WTC11 (cell line): ENCODE data around the gene ATG2A.

ENCODE experiments used
- CREM ChIP-seq: sonication (generic); formaldehyde crosslinking; IDR thresholded peaks from 2 replicates; pipeline ENCODE4 v1.8.1; 2022; ENCODE audit warnings: mild to moderate bottlenecking, missing genetic modification reagents, moderate library complexity
- GABPB1 ChIP-seq: sonication (generic); formaldehyde crosslinking; IDR thresholded peaks from 2 replicates; pipeline ENCODE4 v1.8.1; 2023; ENCODE audit warnings: mild to moderate bottlenecking, missing genetic modification reagents
- NR3C1 ChIP-seq: sonication (generic); formaldehyde crosslinking; conservative IDR thresholded peaks from 2 replicates; pipeline ENCODE4 v1.8.1; 2023; ENCODE audit warnings: low read depth, mild to moderate bottlenecking, missing genetic modification reagents
- SMAD3 ChIP-seq: sonication (generic); formaldehyde crosslinking; IDR thresholded peaks from 2 replicates; pipeline ENCODE4 v1.8.0; 2022; ENCODE audit warnings: missing genetic modification reagents, mild to moderate bottlenecking, borderline replicate concordance
- SMAD4 ChIP-seq: sonication (generic); formaldehyde crosslinking; IDR thresholded peaks from 2 replicates; pipeline ENCODE4 v1.8.0; 2022; ENCODE audit warnings: mild to moderate bottlenecking, missing genetic modification reagents
- ZNF121 ChIP-seq: sonication (generic); formaldehyde crosslinking; IDR thresholded peaks from 2 replicates; pipeline ENCODE4 v1.8.0; 2023; ENCODE audit warnings: missing genetic modification reagents
- ZNF263 ChIP-seq: sonication (generic); formaldehyde crosslinking; IDR thresholded peaks from 2 replicates; pipeline ENCODE4 v1.8.1; 2022; ENCODE audit warnings: low read depth, mild to moderate bottlenecking, moderate library complexity, missing genetic modification reagents
- TF ChIP-seq, protein P1 (sequence below): fragments of 200-600 bp; IDR thresholded peaks from 2 replicates; pipeline ENCODE4 v1.8.0; 2022; ENCODE audit warnings: antibody characterized with exemption
- TF ChIP-seq, protein P2 (sequence below): sonication (generic); formaldehyde crosslinking; IDR thresholded peaks from 2 replicates; pipeline ENCODE4 v1.8.1; 2023; ENCODE audit warnings: mild to moderate bottlenecking, missing genetic modification reagents, moderate library complexity
- TF ChIP-seq, protein P3 (sequence below): fragments of 250-450 bp; sonication (Bioruptor Pico); IDR thresholded peaks from 2 replicates; pipeline ENCODE4 v1.8.0; 2021; ENCODE audit warnings: mild to moderate bottlenecking

DNA sequence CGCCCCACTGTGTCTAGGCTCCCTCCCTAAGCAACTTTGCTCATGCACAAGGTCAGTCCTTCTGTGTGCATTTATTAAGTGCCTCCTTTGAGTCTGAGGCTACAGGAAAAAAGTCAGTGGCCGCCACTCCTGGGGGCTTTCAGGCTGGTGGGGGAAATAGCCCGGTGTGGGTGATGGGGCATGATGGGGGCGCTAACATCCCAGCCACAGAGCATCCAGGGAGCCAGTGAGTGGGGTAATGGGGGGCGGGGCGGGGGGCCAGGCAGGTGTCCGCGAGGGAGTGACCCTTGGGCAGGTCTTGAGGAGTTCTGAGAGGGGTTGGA lies 28.6 kb downstream of the ATG2A start:
- TF ChIP-seq, protein P1, sequence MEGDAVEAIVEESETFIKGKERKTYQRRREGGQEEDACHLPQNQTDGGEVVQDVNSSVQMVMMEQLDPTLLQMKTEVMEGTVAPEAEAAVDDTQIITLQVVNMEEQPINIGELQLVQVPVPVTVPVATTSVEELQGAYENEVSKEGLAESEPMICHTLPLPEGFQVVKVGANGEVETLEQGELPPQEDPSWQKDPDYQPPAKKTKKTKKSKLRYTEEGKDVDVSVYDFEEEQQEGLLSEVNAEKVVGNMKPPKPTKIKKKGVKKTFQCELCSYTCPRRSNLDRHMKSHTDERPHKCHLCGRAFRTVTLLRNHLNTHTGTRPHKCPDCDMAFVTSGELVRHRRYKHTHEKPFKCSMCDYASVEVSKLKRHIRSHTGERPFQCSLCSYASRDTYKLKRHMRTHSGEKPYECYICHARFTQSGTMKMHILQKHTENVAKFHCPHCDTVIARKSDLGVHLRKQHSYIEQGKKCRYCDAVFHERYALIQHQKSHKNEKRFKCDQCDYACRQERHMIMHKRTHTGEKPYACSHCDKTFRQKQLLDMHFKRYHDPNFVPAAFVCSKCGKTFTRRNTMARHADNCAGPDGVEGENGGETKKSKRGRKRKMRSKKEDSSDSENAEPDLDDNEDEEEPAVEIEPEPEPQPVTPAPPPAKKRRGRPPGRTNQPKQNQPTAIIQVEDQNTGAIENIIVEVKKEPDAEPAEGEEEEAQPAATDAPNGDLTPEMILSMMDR: no peak
- TF ChIP-seq NR3C1 (CRISPR knock-in tag): no peak
- TF ChIP-seq GABPB1 (CRISPR knock-in tag): no peak
- TF ChIP-seq, protein P2, sequence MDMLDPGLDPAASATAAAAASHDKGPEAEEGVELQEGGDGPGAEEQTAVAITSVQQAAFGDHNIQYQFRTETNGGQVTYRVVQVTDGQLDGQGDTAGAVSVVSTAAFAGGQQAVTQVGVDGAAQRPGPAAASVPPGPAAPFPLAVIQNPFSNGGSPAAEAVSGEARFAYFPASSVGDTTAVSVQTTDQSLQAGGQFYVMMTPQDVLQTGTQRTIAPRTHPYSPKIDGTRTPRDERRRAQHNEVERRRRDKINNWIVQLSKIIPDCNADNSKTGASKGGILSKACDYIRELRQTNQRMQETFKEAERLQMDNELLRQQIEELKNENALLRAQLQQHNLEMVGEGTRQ (CRISPR knock-in tag): no peak
- TF ChIP-seq, protein P3, sequence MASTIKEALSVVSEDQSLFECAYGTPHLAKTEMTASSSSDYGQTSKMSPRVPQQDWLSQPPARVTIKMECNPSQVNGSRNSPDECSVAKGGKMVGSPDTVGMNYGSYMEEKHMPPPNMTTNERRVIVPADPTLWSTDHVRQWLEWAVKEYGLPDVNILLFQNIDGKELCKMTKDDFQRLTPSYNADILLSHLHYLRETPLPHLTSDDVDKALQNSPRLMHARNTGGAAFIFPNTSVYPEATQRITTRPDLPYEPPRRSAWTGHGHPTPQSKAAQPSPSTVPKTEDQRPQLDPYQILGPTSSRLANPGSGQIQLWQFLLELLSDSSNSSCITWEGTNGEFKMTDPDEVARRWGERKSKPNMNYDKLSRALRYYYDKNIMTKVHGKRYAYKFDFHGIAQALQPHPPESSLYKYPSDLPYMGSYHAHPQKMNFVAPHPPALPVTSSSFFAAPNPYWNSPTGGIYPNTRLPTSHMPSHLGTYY (CRISPR knock-in tag): no peak
- no peak for TF ChIP-seq ZNF263 (CRISPR knock-in tag)
- no peak for TF ChIP-seq SMAD3 (CRISPR knock-in tag)
- no peak for TF ChIP-seq CREM
- no peak for TF ChIP-seq SMAD4 (CRISPR knock-in tag)
- no peak for TF ChIP-seq ZNF121 (CRISPR knock-in tag)
